ENCODE measurements around the gene EIF4G3. TPM values are rescaled to one million over a fixed set of nuclear protein-coding genes. Genes with fewer than 3 reads are reported as not detected.

EIF4G3 gene
- total and polyA plus RNA-seq, 10 of the 15 experiments (the other 5 are each of a cell fraction or from before 2014, with no cell fraction given): 7.4 to 45.1 (median 29.1) TPM

DNA sequence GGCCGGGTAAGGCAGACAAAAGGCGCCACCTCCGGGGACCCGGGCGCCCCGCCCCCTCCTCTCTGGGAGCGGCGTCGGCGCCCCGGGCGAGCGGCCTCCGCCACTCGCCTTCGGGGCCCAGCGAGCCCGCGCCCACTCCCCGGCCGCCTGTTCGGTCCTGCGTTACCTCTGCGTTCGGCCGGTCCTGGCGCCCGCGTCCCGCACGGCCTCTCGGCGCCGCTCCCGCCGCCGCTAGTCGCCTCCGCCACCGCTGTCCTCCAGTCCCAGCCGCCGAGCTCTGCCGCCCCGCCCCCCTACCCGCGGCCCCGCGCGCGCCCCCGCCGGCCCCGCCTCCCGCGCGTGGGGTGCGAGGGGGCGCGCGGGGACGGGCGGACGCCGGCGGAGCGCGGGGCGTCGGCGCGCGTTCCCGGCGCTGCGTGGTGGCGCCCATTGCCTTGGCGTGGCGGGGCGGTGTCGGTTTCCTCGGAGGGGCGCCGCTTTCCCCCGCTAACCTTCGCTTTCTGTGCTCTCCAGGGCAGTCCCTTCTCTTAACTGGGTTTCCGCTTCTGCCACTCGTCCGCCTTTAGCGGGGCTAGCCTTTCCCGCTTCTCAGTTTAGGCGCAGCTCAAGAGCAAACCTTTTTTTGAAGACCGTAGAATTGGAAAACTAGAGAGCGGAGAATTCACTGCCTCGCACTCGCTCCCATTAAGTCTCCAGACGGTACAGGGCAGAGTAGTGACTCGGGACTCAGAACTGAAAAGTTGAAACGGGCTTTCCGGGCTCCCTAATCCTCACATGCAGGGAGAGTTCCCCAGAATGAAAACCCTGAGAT lies 389.5 kb downstream of the EIF4G3 start, which contains the start of gene HP1BP3 (continued):
- TF ChIP-seq HDAC6 (IDR thresholded peaks at IDR 0.05; ENCODE audit: unreplicated experiment) (no peak), NRF1 (conservative IDR thresholded peaks at IDR 0.05; ENCODE audit: low read depth, low read length) (no peak), LARP7 (IDR thresholded peaks at IDR 0.05) (peak; percentile 83; the same call in 1 of the 2 replicates), TAF1 (IDR thresholded peaks at IDR 0.05; ENCODE audit: borderline replicate concordance, low read depth, low read length) (peak; percentile 66; the same call in 1 of the 2 replicates), BRCA1 (IDR thresholded peaks at IDR 0.05; ENCODE audit: low read depth, low read length) (no peak), POLR2AphosphoS5 (IDR thresholded peaks at IDR 0.05; ENCODE audit: low read length) (peak; percentile 80), CREB1 (IDR thresholded peaks at IDR 0.05; ENCODE audit: low read depth) (peak; percentile 26; the same call in 1 of the 2 replicates), MYC (IDR thresholded peaks at IDR 0.05; ENCODE audit: insufficient read depth, insufficient read length, insufficient replicate concordance, low read length, severe bottlenecking) (no peak), NR2F1 (conservative IDR thresholded peaks at IDR 0.05) (peak; percentile 45), YY1 (IDR thresholded peaks at IDR 0.05; ENCODE audit: low read depth, low read length) (peak; percentile 89), RAD21 (IDR thresholded peaks at IDR 0.05; ENCODE audit: insufficient read depth, low read depth, low read length) (no peak), BACH1 (IDR thresholded peaks at IDR 0.05; ENCODE audit: borderline replicate concordance) (peak; percentile 92), ZNF207 (IDR thresholded peaks at IDR 0.05; ENCODE audit: borderline replicate concordance) (peak; percentile 65; the same call in 1 of the 2 replicates), RELA (IDR thresholded peaks at IDR 0.05; ENCODE audit: borderline replicate concordance, partially characterized antibody) (peak; percentile 39), ZZZ3 (IDR thresholded peaks at IDR 0.05; ENCODE audit: control insufficient read depth, insufficient read length, low read depth) (no peak)
- TF ChIP-seq, protein P1, sequence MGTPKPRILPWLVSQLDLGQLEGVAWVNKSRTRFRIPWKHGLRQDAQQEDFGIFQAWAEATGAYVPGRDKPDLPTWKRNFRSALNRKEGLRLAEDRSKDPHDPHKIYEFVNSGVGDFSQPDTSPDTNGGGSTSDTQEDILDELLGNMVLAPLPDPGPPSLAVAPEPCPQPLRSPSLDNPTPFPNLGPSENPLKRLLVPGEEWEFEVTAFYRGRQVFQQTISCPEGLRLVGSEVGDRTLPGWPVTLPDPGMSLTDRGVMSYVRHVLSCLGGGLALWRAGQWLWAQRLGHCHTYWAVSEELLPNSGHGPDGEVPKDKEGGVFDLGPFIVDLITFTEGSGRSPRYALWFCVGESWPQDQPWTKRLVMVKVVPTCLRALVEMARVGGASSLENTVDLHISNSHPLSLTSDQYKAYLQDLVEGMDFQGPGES (IDR thresholded peaks at IDR 0.05): no peak
- TF ChIP-seq, protein P2, sequence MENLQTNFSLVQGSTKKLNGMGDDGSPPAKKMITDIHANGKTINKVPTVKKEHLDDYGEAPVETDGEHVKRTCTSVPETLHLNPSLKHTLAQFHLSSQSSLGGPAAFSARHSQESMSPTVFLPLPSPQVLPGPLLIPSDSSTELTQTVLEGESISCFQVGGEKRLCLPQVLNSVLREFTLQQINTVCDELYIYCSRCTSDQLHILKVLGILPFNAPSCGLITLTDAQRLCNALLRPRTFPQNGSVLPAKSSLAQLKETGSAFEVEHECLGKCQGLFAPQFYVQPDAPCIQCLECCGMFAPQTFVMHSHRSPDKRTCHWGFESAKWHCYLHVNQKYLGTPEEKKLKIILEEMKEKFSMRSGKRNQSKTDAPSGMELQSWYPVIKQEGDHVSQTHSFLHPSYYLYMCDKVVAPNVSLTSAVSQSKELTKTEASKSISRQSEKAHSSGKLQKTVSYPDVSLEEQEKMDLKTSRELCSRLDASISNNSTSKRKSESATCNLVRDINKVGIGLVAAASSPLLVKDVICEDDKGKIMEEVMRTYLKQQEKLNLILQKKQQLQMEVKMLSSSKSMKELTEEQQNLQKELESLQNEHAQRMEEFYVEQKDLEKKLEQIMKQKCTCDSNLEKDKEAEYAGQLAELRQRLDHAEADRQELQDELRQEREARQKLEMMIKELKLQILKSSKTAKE (IDR thresholded peaks at IDR 0.05; ENCODE audit: low read depth, poor library complexity, severe bottlenecking): no peak
- TF ChIP-seq, protein P3, sequence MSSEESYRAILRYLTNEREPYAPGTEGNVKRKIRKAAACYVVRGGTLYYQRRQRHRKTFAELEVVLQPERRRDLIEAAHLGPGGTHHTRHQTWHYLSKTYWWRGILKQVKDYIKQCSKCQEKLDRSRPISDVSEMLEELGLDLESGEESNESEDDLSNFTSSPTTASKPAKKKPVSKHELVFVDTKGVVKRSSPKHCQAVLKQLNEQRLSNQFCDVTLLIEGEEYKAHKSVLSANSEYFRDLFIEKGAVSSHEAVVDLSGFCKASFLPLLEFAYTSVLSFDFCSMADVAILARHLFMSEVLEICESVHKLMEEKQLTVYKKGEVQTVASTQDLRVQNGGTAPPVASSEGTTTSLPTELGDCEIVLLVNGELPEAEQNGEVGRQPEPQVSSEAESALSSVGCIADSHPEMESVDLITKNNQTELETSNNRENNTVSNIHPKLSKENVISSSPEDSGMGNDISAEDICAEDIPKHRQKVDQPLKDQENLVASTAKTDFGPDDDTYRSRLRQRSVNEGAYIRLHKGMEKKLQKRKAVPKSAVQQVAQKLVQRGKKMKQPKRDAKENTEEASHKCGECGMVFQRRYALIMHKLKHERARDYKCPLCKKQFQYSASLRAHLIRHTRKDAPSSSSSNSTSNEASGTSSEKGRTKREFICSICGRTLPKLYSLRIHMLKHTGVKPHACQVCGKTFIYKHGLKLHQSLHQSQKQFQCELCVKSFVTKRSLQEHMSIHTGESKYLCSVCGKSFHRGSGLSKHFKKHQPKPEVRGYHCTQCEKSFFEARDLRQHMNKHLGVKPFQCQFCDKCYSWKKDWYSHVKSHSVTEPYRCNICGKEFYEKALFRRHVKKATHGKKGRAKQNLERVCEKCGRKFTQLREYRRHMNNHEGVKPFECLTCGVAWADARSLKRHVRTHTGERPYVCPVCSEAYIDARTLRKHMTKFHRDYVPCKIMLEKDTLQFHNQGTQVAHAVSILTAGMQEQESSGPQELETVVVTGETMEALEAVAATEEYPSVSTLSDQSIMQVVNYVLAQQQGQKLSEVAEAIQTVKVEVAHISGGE (CRISPR knock-in tag; IDR thresholded peaks at IDR 0.05): no peak
- TF ChIP-seq, protein P4, sequence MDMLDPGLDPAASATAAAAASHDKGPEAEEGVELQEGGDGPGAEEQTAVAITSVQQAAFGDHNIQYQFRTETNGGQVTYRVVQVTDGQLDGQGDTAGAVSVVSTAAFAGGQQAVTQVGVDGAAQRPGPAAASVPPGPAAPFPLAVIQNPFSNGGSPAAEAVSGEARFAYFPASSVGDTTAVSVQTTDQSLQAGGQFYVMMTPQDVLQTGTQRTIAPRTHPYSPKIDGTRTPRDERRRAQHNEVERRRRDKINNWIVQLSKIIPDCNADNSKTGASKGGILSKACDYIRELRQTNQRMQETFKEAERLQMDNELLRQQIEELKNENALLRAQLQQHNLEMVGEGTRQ (IDR thresholded peaks at IDR 0.05; ENCODE audit: borderline replicate concordance, low read depth, low read length): no peak
- TF ChIP-seq, protein P5, sequence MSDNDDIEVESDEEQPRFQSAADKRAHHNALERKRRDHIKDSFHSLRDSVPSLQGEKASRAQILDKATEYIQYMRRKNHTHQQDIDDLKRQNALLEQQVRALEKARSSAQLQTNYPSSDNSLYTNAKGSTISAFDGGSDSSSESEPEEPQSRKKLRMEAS (IDR thresholded peaks at IDR 0.05; ENCODE audit: low read depth, low read length): no peak

All from GM12878 (cell line).